Renal cortex interstitium (tissue), 11 donors: Measurements from ENCODE around the gene EFCAB10. TPM values are rescaled to one million over a fixed set of nuclear protein-coding genes. Genes with fewer than 3 reads are reported as not detected.
"Not testable (repeated sequence)": the region's sequence is repeated elsewhere in the genome, so short reads cannot be mapped to it uniquely, and the experiment has no call there.

Experiments
- DNase-seq, 11 donors: peaks; one replicate each; pipeline ENCODE4 v3.0.0-alpha.2; 2013; ENCODE audit warnings: low read depth in 9 of 11, low spot score in 4 of 11; ENCODE audit errors: extremely low read depth in 1 of 11
- polyA plus RNA-seq, 3 donors: library from polyadenylated mRNA; unstranded; fragments of 120-200 nt; gene quantifications; one replicate each; pipeline ENCODE4 v1.2.1, GENCODE V29; 2013; ENCODE audit not compliant: insufficient read length in 3 of 3

The EFCAB10 gene
- polyA plus RNA-seq, 3 donors = 2.1 to 2.2 (median 2.2) TPM

GRCh38 chr7:105602325-105603305 lies 21.3 kb upstream of the EFCAB10 start:
- DNase-seq = no peak

- DNase-seq = no peak
These were observed 19.6 kb upstream of the EFCAB10 start for GRCh38 chr7:105600720-105601550.

- no peak for DNase-seq
These were observed 18.3 kb upstream of the EFCAB10 start for GRCh38 chr7:105599551-105599950.

- not testable (repeated sequence) for DNase-seq
These were observed 17.8 kb upstream of the EFCAB10 start for GRCh38 chr7:105599080-105599479.

- no peak for DNase-seq
These were observed 15.6 kb upstream of the EFCAB10 start for GRCh38 chr7:105596866-105597265.

- no peak for DNase-seq
These were observed 12.7 kb upstream of the EFCAB10 start for GRCh38 chr7:105594034-105594433.

- no peak for DNase-seq
These were observed 10.2 kb upstream of the EFCAB10 start for GRCh38 chr7:105591522-105591921.

GRCh38 chr7:105590793-105591192 lies 9.5 kb upstream of the EFCAB10 start:
- no peak for DNase-seq

GRCh38 chr7:105589356-105590077 lies 8.2 kb upstream of the EFCAB10 start:
- DNase-seq = peak; percentile 31 to 51 (median 36)

- DNase-seq = no peak
These were observed 6.8 kb upstream of the EFCAB10 start for GRCh38 chr7:105587909-105588635.

- no peak for DNase-seq
These were observed 4.7 kb upstream of the EFCAB10 start for GRCh38 chr7:105585850-105586500.

- DNase-seq = no peak
These were observed 2.9 kb upstream of the EFCAB10 start for GRCh38 chr7:105584165-105584564.

- DNase-seq = no peak
These were observed 1.8 kb upstream of the EFCAB10 start for GRCh38 chr7:105583061-105583460.

GRCh38 chr7:105580022-105580740 lies 1.1 kb downstream of the EFCAB10 start:
- no peak for DNase-seq

GRCh38 chr7:105578496-105578895 lies 2.8 kb downstream of the EFCAB10 start:
- DNase-seq = no peak

- no peak for DNase-seq
These were observed 4.0 kb downstream of the EFCAB10 start for GRCh38 chr7:105577251-105577650.

- no peak for DNase-seq
These were observed 9.4 kb downstream of the EFCAB10 start for GRCh38 chr7:105571891-105572290.

- DNase-seq = no peak
These were observed 13.5 kb downstream of the EFCAB10 start for GRCh38 chr7:105567821-105568220.
